GM12875 (cell line): ENCODE results near the gene NR5A2.

ENCODE experiments used
- H3K4me3 ChIP-seq: one replicate; pipeline ENCODE4 v1.5.1; 2011; ENCODE audit warnings: low read depth, low read length, control low read depth
- CTCF ChIP-seq: IDR thresholded peaks from 2 replicates; pipeline ENCODE4 v1.5.1; 2011; ENCODE audit warnings: low read depth, mild to moderate bottlenecking, control low read depth, inconsistent platforms, low read length, moderate library complexity, borderline replicate concordance; ENCODE audit not compliant: insufficient read depth

Gene NR5A2

GRCh38 chr1:200038981-200039848, 11.7 kb downstream of the NR5A2 start:
- H3K4me3 ChIP-seq = peak overlapping the region; percentile 46
- TF ChIP-seq CTCF = no peak

- H3K4me3 ChIP-seq = no peak overlapping the region
Observed at GRCh38 chr1:200039849-200040474, 12.5 kb downstream of the NR5A2 start.

GRCh38 chr1:200040481-200041138, 13.1 kb downstream of the NR5A2 start:
- no peak overlapping the region for H3K4me3 ChIP-seq
- TF ChIP-seq CTCF = no peak

More at GRCh38 chr1:200039849-200040474, 12.5 kb downstream of the NR5A2 start:
- no peak for TF ChIP-seq CTCF

- no peak overlapping the region for H3K4me3 ChIP-seq
- no peak for TF ChIP-seq CTCF
Observed at GRCh38 chr1:200041337-200042118, 14.0 kb downstream of the NR5A2 start.

GRCh38 chr1:200042119-200042551, 14.6 kb downstream of the NR5A2 start:
- no peak overlapping the region for H3K4me3 ChIP-seq
- no peak for TF ChIP-seq CTCF

GRCh38 chr1:200042552-200043335, 15.2 kb downstream of the NR5A2 start:
- TF ChIP-seq CTCF = no peak
- H3K4me3 ChIP-seq = no peak overlapping the region
